ENCODE data around the gene ANXA5.

The ANXA5 gene

DNA sequence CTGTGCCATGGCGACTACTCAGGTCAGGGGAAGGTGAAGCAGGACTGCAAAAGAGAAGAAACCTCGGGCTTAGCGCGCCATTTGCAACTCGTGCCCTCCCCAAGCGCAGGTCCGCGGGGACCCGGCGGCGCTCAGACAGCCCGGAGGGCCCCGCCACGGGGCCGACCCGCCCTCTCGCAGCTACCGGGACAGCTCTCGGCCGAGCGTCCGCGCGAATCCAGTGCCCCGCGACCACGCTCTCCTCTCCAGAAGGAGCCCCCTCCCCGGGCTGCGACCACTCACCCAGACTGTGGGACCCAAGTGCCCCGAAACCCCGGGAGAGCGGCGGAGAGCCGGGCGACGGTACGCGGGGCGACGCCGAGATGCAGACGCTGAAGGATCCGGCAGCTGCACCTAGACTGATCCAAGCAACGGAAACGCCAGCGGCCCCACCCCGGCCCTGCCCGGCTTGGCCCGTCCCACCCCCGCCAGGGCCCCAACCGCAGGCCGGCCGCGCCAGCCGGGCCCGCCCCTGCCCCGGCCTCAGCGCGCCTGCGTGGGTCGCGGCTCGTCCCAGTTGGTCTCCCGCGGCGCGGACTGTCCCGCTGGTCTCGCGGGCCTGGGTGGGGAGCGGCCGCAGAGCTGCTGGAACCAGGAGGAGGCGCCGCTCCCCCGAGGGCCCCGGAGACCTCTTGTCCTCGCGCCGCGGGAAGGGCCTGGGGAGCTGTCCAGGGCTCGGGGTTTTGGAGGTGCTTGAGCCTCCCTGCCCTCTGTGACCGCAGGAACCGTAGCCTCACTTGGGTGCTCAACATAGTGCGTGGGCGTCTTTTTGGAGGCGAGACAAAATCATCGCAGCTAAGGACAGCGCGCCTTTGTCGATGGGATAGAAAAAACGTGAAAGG, at the start of gene ANXA5:
Gene ANXA5, minus strand, starts transcription at position 400 of the 881 bp plus-strand sequence. Its CDS starts 391 bp downstream, at position 9.
- peak within 1 kb of the TSS; percentile 98 for H3K4me3 ChIP-seq (ENCODE audit: low read depth, low read length)
- TF ChIP-seq, protein P1, sequence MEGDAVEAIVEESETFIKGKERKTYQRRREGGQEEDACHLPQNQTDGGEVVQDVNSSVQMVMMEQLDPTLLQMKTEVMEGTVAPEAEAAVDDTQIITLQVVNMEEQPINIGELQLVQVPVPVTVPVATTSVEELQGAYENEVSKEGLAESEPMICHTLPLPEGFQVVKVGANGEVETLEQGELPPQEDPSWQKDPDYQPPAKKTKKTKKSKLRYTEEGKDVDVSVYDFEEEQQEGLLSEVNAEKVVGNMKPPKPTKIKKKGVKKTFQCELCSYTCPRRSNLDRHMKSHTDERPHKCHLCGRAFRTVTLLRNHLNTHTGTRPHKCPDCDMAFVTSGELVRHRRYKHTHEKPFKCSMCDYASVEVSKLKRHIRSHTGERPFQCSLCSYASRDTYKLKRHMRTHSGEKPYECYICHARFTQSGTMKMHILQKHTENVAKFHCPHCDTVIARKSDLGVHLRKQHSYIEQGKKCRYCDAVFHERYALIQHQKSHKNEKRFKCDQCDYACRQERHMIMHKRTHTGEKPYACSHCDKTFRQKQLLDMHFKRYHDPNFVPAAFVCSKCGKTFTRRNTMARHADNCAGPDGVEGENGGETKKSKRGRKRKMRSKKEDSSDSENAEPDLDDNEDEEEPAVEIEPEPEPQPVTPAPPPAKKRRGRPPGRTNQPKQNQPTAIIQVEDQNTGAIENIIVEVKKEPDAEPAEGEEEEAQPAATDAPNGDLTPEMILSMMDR (IDR thresholded peaks at IDR 0.05; ENCODE audit: low read depth, low read length), result no peak

- TF ChIP-seq, protein P1 (IDR thresholded peaks at IDR 0.05; ENCODE audit: low read depth, low read length), result no peak
- H3K4me3 ChIP-seq (ENCODE audit: low read depth, low read length), result no peak overlapping the region
Observed at GRCh38 chr4:121742794-121743193, 46.0 kb upstream of the ANXA5 start.

GRCh38 chr4:121741751-121742150, 45.0 kb upstream of the ANXA5 start:
- TF ChIP-seq, protein P1 (IDR thresholded peaks at IDR 0.05; ENCODE audit: low read depth, low read length), result no peak
- no peak overlapping the region for H3K4me3 ChIP-seq (ENCODE audit: low read depth, low read length)

- TF ChIP-seq, protein P1 (IDR thresholded peaks at IDR 0.05; ENCODE audit: low read depth, low read length), result no peak
- no peak overlapping the region for H3K4me3 ChIP-seq (ENCODE audit: low read depth, low read length)
Observed at GRCh38 chr4:121740796-121741409, 44.1 kb upstream of the ANXA5 start.

- TF ChIP-seq, protein P1 (IDR thresholded peaks at IDR 0.05; ENCODE audit: low read depth, low read length), result no peak
- no peak overlapping the region for H3K4me3 ChIP-seq (ENCODE audit: low read depth, low read length)
Observed at GRCh38 chr4:121739575-121739974, 42.8 kb upstream of the ANXA5 start.

DNA sequence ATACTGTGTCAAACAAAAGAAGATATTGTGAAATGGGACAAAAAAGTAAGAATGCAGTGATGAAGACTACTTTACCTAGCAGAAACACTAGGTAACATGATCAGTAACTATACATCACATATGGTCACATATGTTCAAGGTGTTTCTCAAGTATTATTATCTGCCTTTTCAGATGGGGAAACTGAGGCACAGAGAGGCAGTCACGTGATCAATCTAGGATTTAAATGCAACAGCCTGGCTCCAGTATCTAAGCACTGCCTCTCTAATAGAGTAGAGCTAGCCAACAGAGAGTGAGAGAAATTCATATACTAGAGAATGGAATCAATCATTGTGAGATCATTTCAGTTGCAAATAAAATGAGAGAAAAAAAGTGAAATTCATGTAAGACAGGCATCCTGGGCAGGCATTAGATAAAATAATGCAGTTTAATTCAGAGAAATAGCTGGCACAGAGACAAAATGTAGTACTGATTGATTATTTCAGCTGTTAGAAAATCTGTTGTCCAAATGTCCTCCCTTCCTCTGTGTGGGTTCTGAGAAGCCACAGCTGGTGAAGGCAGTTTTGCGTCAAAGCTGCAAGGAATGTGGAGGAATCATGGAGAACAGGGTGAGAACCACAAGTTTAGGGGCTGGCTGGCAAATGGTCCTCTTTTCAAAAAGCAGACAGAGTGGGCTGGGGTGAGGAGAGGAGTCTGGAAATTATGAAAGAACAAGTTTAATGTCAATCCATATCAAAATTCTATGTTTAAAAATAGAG, 42.2 kb upstream of the ANXA5 start:
- TF ChIP-seq, protein P1 (IDR thresholded peaks at IDR 0.05; ENCODE audit: low read depth, low read length), result no peak
- H3K4me3 ChIP-seq (ENCODE audit: low read depth, low read length), result no peak overlapping the region
